ENCODE measurements around the gene CNTFR.

- TF ChIP-seq EZH2 (IDR thresholded peaks at IDR 0.05; ENCODE audit: insufficient read depth, poor library complexity, severe bottlenecking) (peak; percentile 54), EZH2phosphoT487 (IDR thresholded peaks at IDR 0.05; ENCODE audit: insufficient read depth, low read depth) (no peak)
These were observed 11.1 kb downstream of the CNTFR start for GRCh38 chr9:34578241-34579103.
